Germinal center (tissue), 1 donor: ENCODE data around the gene SLC25A17.
"Not testable (repeated sequence)": the region's sequence is repeated elsewhere in the genome, so short reads cannot be mapped to it uniquely, and the experiment has no call there.

ENCODE experiments used
- DNase-seq: peaks from one replicate; pipeline ENCODE4 v3.0.0; 2012; ENCODE audit warnings: mixed read lengths, low spot score

The SLC25A17 gene

GRCh38 chr22:40818747-40819598 lies at the start of gene SLC25A17:
SLC25A17 (minus strand) TSS chr22:40819346; CDS start chr22:40819248, 98 bp downstream.
- peak; percentile 98 for DNase-seq

- not testable (repeated sequence) for DNase-seq
Measured at GRCh38 chr22:40868379-40868778, 49.2 kb upstream of the SLC25A17 start.

DNA sequence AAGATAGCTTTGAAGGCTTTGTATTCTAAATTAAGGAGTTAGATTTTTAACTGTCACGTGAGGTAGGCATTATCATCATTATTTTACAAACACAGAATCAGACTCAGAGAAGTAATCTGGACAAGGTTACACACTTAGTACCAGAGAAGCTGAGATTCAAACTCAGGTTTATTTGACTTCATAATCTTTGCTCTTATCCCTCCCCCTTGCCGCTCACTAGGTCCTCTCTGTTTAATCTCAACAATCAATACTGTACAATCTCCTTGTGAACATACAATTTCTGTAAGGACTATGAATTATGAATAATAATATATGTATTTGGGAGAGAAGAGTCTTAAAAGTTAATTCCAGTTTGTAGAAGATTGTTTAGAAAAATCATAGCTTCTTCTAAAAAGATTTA lies 48.0 kb upstream of the SLC25A17 start:
- DNase-seq = no peak

DNA sequence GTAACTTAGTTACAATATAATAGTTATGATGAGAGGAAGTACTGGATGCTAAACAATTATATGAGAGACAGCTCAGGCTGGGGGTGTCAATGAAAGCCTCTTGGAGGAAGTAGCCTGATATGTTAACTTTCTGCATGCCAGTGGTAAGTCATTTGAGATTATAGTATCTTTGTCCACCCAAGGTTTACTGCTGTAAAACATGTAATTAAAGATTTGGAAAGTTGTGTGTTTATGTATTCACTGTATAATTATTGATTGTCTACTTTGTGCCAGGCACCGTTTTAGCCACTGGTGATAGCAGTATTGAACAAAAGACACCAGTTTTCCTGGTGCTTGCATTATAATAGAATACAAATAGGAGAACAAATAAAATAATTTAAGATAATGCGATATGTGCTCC lies 43.4 kb upstream of the SLC25A17 start:
- DNase-seq = no peak

DNA sequence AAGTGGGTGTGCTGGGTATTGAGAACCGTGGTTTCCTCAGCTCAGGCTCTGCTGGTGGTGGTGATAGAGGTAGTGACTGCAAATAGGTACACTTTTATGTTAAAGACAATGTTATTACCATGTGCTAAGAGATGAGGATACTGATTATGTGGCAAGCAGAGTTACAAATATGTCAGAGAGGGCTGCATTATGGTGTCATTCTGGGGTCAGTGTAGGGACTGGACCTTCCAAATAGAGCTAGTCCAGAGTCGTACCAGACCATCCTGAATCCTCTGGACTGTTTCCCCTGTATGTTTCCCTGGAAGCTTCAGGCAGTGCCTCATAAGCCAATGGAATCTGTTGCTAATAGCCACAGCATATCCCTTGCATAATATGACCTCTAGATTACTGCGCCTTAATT lies 42.9 kb upstream of the SLC25A17 start, which contains the start of gene DNAJB7:
Gene DNAJB7, minus strand, starts transcription at position 101 of the 400 bp plus-strand sequence. CDS start 119 bp downstream, outside the sequence.
- no peak for DNase-seq

GRCh38 chr22:40857309-40857855 lies 38.2 kb upstream of the SLC25A17 start:
- peak; percentile 5 for DNase-seq

DNA sequence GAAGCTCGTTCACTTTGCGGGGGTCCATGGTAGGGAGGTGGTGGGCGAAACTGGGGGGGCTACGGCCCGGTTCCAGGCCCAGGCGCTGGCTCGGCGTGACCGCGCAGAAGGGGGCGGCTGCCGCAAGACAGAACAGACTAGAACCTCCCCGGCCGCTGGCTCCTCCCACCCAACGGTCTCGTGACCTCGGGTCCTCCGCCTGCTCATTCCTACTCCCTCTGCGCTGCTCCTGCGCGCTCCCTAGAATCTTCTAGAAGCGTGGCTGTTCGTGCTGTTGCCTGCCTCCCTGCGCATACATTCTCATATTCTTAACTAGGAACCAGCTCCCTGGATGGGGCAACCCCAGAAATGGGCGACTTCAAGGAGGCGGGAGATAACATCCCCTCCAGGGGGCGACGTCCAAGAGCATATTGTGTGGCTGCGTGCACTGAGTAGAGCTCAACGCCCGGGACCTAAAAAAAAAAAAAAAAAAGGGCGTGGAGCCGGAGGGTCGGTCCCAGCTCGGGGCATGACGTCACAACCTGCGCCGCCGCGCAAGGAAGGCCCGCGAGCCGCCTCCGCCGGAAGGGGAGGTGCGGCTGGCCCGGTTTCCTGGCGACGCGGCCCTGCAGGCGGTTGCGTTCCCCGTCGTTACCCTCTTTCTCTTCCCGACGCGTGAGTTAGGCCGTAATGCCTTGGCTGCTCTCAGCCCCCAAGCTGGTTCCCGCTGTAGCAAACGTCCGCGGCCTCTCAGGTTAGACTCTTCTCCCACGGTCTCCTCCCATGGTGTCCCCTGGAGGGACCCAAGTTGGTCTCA lies 37.6 kb upstream of the SLC25A17 start, which contains the start of the genes ST13 and XPNPEP3:
Gene ST13, minus strand, starts transcription at position 127 of the 796 bp plus-strand sequence. Its CDS starts 99 bp downstream, at position 28.
Gene XPNPEP3, plus strand, starts transcription at position 636 of the 796 bp plus-strand sequence. Its CDS starts 34 bp downstream, at position 670.
- DNase-seq = peak; percentile 91

GRCh38 chr22:40855979-40856512 lies 36.9 kb upstream of the SLC25A17 start:
- DNase-seq = peak; percentile 28

- DNase-seq = no peak
Measured at GRCh38 chr22:40855071-40855978, 36.2 kb upstream of the SLC25A17 start.

GRCh38 chr22:40853961-40854360 lies 34.8 kb upstream of the SLC25A17 start:
- no peak for DNase-seq

GRCh38 chr22:40853333-40853732 lies 34.2 kb upstream of the SLC25A17 start:
- no peak for DNase-seq

DNA sequence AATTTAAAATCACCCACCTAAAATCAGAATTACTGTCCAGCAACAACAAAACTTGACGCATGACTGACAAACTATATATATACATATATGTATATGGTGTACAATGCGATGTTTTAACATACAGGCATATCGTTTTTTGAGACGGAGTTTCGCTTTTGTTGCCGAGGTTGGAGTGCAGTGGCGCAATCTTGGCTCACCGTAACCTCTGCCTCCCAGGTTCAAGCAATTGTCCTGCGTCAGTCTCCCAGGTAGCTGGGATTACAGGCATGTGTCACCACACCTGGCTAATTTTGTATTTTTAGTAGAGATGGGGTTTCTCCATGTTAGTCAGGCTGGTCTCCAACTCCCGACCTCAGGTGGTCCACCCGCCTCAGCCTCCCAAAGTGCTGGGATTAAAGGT lies 26.7 kb upstream of the SLC25A17 start:
- DNase-seq = not testable (repeated sequence)

- DNase-seq = no peak
Measured at GRCh38 chr22:40844951-40845350, 25.8 kb upstream of the SLC25A17 start.

DNA sequence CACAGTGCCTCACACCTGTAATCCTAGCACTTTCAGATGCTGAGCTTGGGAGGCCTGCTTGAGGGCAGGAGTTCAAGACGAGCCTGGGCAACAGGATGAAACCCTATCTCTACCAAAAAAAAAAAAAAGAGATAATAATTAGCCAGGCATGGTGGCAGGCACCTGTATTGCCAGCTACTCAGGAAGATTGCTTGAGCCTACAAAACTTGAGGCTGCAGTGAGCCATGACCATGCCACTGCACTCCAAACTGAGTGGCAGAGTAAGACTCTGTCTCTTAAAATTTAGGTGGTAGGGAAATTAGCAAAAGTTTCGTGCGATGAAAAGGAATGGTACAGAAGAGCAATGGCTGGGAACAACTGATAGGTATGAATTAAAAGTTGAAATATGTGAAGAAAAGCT lies 19.3 kb upstream of the SLC25A17 start:
- DNase-seq = no peak

- DNase-seq = no peak
Measured at GRCh38 chr22:40834619-40835018, 15.5 kb upstream of the SLC25A17 start.

DNA sequence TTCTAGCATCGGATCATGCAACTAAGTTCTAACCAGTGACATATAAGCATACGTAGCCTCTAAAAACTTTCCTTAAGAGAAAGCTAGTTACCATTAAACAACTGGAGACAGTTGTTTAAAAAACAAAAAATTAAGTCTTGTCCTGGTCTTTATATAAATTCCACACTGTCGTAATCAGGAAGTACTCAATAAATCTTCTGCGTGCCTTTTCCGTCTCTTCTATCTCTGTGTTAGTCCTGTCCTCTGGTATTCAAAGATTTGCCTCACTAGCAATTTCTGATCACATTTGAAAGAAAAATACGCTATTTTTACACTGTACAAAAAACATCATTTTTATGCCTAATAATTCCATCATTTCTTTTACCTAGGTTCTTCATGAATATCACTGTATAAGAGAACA lies 10.0 kb upstream of the SLC25A17 start:
- DNase-seq = no peak

DNA sequence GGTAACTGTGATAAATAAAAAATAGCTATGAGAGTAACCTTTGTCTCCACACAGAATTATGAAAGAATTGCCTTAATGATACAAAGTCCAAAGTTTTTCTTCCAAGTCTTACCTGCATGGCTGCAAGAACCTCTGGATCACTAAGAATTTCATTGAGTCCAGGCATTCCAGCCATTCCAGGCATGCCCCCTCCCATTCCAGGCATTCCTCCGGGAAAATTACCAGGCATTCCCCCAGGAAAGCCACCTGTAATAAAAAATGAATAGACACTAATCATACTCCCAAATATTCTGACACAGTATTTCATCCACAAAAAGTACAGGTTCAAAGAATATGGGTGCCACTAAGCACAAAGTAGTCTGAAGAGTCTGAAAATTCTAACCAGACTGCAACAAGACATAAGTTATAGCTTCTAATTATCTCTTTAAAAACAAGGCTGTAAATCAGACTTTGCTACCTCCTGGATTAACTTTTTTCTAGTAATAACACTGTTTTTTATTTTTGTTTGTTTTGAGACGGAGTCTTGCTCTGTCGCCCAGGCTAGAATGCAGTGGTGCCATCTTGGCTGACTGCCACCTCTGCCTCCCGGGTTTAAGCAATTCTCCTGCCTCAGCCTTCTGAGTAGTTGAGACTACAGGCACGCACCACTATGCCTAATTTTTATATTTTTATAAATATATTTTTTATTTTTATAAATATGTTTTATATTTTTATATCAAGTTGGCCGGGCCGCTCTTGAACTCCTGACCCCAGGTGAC lies 8.0 kb upstream of the SLC25A17 start:
- no peak for DNase-seq

GRCh38 chr22:40826292-40826691 lies 7.1 kb upstream of the SLC25A17 start:
- not testable (repeated sequence) for DNase-seq

GRCh38 chr22:40823426-40823825 lies 4.3 kb upstream of the SLC25A17 start:
- DNase-seq = no peak

DNA sequence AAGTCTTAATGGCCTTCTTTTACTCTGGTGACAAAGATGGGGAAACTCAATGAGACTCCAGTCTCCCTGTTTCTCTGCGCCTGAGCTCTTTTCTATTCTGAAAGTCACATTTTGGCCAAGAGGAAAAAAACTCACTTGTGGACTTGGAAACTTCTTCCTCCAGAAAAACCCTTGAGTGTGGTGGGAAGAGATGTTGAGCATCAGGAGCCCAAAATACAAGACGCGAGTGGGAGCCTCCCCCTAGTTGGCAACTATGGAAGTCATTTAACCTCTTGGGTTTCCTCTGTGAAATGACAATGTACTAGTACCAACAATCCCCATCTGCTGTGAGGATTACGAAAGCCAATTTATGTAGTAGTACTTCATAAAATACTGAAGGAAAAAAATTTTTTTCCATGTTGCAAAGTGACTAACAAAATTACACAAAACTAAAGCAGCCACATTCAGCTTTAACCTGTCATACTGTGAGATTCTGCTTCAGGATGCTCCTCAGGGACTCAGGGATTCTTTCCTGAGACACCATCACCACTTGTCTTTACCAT lies 524 bp upstream of the SLC25A17 start:
- peak; percentile 16 for DNase-seq
